ENCODE measurements around the gene OR5K2. TPM values are rescaled to one million over a fixed set of nuclear protein-coding genes. Genes with fewer than 3 reads are reported as not detected.

Gene OR5K2
- total RNA-seq, 2 experiments from 2014 or later: not detected

DNA sequence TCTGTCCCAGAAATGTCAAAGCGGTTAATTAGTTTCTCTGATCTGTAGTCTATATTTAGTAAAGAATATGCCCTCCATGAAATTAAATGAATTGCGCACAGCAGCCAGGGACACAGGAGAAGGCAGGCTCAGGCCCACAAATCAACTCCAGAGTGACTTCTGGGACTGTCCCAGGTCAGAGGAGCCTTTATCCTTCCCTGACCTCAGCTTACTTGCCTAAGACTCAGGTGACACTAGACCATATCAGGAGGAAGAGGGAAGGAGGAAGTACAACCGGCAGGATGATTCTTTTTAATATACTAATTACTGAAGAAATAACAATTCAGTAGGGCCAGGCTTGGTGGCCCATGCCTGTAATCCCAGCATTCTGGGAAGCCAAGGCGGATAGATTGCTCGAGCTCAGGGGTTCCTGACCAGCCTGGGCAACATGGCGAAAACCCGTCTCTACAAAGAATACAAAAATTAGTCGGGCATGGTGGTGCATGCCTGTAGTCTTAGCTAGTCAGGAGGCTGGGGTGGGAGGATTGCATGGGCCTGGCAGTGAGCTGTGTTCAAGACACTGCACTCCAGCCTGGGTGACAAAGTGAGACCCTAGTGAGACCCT, 32.5 kb downstream of the OR5K2 start:
- DNase-seq (ENCODE audit: low spot score): no peak
- peaks cover 34% of the 10 kb centered on the region for H3K79me2 ChIP-seq (ENCODE audit: insufficient read depth, low read depth, low read length)
- TF ChIP-seq, protein P1, sequence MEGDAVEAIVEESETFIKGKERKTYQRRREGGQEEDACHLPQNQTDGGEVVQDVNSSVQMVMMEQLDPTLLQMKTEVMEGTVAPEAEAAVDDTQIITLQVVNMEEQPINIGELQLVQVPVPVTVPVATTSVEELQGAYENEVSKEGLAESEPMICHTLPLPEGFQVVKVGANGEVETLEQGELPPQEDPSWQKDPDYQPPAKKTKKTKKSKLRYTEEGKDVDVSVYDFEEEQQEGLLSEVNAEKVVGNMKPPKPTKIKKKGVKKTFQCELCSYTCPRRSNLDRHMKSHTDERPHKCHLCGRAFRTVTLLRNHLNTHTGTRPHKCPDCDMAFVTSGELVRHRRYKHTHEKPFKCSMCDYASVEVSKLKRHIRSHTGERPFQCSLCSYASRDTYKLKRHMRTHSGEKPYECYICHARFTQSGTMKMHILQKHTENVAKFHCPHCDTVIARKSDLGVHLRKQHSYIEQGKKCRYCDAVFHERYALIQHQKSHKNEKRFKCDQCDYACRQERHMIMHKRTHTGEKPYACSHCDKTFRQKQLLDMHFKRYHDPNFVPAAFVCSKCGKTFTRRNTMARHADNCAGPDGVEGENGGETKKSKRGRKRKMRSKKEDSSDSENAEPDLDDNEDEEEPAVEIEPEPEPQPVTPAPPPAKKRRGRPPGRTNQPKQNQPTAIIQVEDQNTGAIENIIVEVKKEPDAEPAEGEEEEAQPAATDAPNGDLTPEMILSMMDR (conservative IDR thresholded peaks at IDR 0.05; ENCODE audit: low read length): no peak
- TF ChIP-seq EZH2phosphoT487 (IDR thresholded peaks at IDR 0.05; ENCODE audit: borderline replicate concordance, low read depth, low read length): no peak
- H4K20me1 ChIP-seq (ENCODE audit: insufficient read depth, low read length): no peaks in the 10 kb centered on the region
- no peaks in the 10 kb centered on the region for H3K36me3 ChIP-seq (ENCODE audit: insufficient read depth, low read length)
- H3K4me1 ChIP-seq (ENCODE audit: insufficient read depth, low read length, poor library complexity, severe bottlenecking): peaks cover 47% of the 10 kb centered on the region
- H3K4me2 ChIP-seq (ENCODE audit: low read length): peak overlapping the region; percentile 78
- H3K27ac ChIP-seq (ENCODE audit: low read depth, low read length, poor library complexity, severe bottlenecking): peak overlapping the region; percentile 77
- CTCF ChIA-PET (ENCODE audit: unreplicated experiment): no interaction called here
- no TSS peak for BruUV-seq (replicated peaks)
- H3K9me3 ChIP-seq (ENCODE audit: low read length): no peaks in the 10 kb centered on the region
- H3K9me2 ChIP-seq (ENCODE audit: insufficient read depth, low read length): no peaks in the 10 kb centered on the region
- intact Hi-C loops (cut with micrococcal nuclease; ENCODE audit: unreplicated experiment): no loop called here
- H3K4me3 ChIP-seq (ENCODE audit: low read depth, low read length, poor library complexity, severe bottlenecking): peak overlapping the region; percentile 73
- H2AFZ ChIP-seq (ENCODE audit: low read length): peak overlapping the region; percentile 80
- POLR2A ChIA-PET: interaction anchor here (0.7 to 1.5 kb wide), 11 partner anchors 8 to 63 kb away, joined by 3 to 7 read pairs (median 4); partner anchors contain the start of gene CPOX

DNA sequence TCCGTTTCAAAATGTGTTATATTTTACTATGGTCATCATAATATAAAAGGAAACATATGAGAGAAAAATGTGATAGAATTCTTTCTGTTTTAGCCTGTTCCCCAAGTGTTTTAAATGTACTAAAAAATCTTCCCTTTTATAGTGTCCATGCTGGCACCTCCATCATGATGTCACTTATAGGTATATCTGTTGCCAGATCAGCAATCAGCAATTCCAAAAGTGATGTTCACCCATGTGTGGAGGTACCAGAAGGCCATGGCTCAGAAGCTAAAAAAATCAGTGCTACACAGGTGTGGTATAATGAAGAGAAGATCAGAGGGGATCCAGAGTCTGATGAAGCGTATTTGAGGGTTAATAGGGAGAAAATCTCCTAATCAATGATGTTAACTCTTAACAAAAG, 33.2 kb downstream of the OR5K2 start:
- Histone ChIP-seq H3K27ac (ENCODE audit: low read depth, low read length, poor library complexity, severe bottlenecking) (peak overlapping the region; percentile 77), H3K36me3 (ENCODE audit: insufficient read depth, low read length) (no peaks in the 10 kb centered on the region), H3K4me1 (ENCODE audit: insufficient read depth, low read length, poor library complexity, severe bottlenecking) (peaks cover 41% of the 10 kb centered on the region), H3K79me2 (ENCODE audit: insufficient read depth, low read depth, low read length) (peaks cover 41% of the 10 kb centered on the region), H4K20me1 (ENCODE audit: insufficient read depth, low read length) (no peaks in the 10 kb centered on the region), H2AFZ (ENCODE audit: low read length) (peak overlapping the region; percentile 80; the same call in 1 of the 2 replicates), H3K9me3 (ENCODE audit: low read length) (no peaks in the 10 kb centered on the region), H3K4me3 (ENCODE audit: low read depth, low read length, poor library complexity, severe bottlenecking) (peak overlapping the region; percentile 73), H3K9me2 (ENCODE audit: insufficient read depth, low read length) (no peaks in the 10 kb centered on the region), H3K4me2 (ENCODE audit: low read length) (peak overlapping the region; percentile 78)
- intact Hi-C loops (cut with micrococcal nuclease; ENCODE audit: unreplicated experiment): no loop called here
- ChIA-PET CTCF (ENCODE audit: unreplicated experiment) (no interaction called here), POLR2A (interaction anchor here (0.5 to 1.4 kb wide), 10 partner anchors 8 to 132 kb away, joined by 3 to 7 read pairs (median 3); partner anchors contain the start of gene CPOX)
- DNase-seq (ENCODE audit: low spot score): no peak
- TF ChIP-seq, protein P1 (conservative IDR thresholded peaks at IDR 0.05; ENCODE audit: low read length): no peak
- TF ChIP-seq EZH2phosphoT487 (IDR thresholded peaks at IDR 0.05; ENCODE audit: borderline replicate concordance, low read depth, low read length): no peak
- BruUV-seq (replicated peaks): no TSS peak

Data from OCI-LY7 (cell line).